Caco-2 (cell line): ENCODE measurements around the gene CHSY3. TPM values are rescaled to one million over a fixed set of nuclear protein-coding genes. Genes with fewer than 3 reads are reported as not detected.

Experiments
- BruUV-seq: library from RNA; stranded (reverse); fragments of 400-500 nt; replicated peaks from 2 replicates; lab custom pipeline; 2021; lab: Mats Ljungman, UMichigan
- CTCF ChIA-PET: fragments of 300-600 bp; sonication (Branson Sonifier 250); formaldehyde crosslinking; loops from one replicate; lab custom pipeline; 2022; ENCODE audit warnings: antibody characterized with exemption; lab: Charles Lee
- POLR2A ChIA-PET: fragments of 300-600 bp; sonication (Branson Sonifier 250); formaldehyde crosslinking; loops from one replicate; lab custom pipeline; 2022; ENCODE audit warnings: antibody characterized with exemption; lab: Charles Lee
- DNase-seq, 2 experiments: peaks; one replicate each; pipeline versions ENCODE4 v3.0.0 to v3.0.0-alpha.2; 2020 to 2022
- H3K27me3 ChIP-seq: replicated peaks from 2 replicates; pipeline ENCODE4 v1.6.0; 2011; ENCODE audit warnings: low read length; ENCODE audit not compliant: control insufficient read depth, insufficient read depth
- H3K36me3 ChIP-seq: 2 replicates; pipeline ENCODE4 v1.5.1; 2011; ENCODE audit warnings: low read length; ENCODE audit not compliant: control insufficient read depth, insufficient read depth
- H3K4me1 ChIP-seq: fragments of 250-450 bp; sonication (Bioruptor Pico); 2 replicates; pipeline ENCODE4 v1.5.1; 2020; ENCODE audit warnings: mild to moderate bottlenecking
- H3K4me3 ChIP-seq: 2 replicates; pipeline ENCODE4 v1.5.1; 2011; ENCODE audit warnings: low read depth, mild to moderate bottlenecking, control low read depth, low read length
- H3K9me3 ChIP-seq: fragments of 250-450 bp; sonication (Bioruptor Pico); 2 replicates; pipeline ENCODE4 v1.5.1; 2020; ENCODE audit warnings: mild to moderate bottlenecking, moderate library complexity
- H3K27ac Mint-ChIP-seq: one replicate; pipeline ENCODE4 v1.8.0; 2022; ENCODE audit warnings: mixed read lengths; ENCODE audit not compliant: unreplicated experiment
- H3K27me3 Mint-ChIP-seq: one replicate; pipeline ENCODE4 v1.8.0; 2022; ENCODE audit warnings: mixed read lengths; ENCODE audit not compliant: insufficient read depth, unreplicated experiment
- H3K36me3 Mint-ChIP-seq: one replicate; pipeline ENCODE4 v1.8.0; 2022; ENCODE audit warnings: mild to moderate bottlenecking, mixed read lengths; ENCODE audit not compliant: insufficient read depth, unreplicated experiment
- H3K4me1 Mint-ChIP-seq: one replicate; pipeline ENCODE4 v1.8.0; 2022; ENCODE audit warnings: low read depth, mixed read lengths; ENCODE audit not compliant: unreplicated experiment
- H3K4me3 Mint-ChIP-seq: one replicate; pipeline ENCODE4 v1.8.0; 2022; ENCODE audit warnings: mild to moderate bottlenecking, moderate library complexity, mixed read lengths; ENCODE audit not compliant: unreplicated experiment
- H3K9me3 Mint-ChIP-seq: one replicate; pipeline ENCODE4 v1.8.0; 2022; ENCODE audit warnings: mixed read lengths; ENCODE audit not compliant: unreplicated experiment
- CTCF ChIP-seq, 2 experiments: fragments of 200-600 bp in 1 of 2; IDR thresholded peaks; 1 replicate in 1 of 2; 2 replicates in 1 of 2; pipeline versions ENCODE4 v1.5.1 to v1.8.0; 2011 to 2022; ENCODE audit warnings: antibody characterized with exemption in 1 of 2, control low read depth in 1 of 2, inconsistent platforms in 1 of 2, low read depth in 1 of 2, low read length in 1 of 2, mild to moderate bottlenecking in 1 of 2, moderate library complexity in 1 of 2; ENCODE audit not compliant: insufficient read depth in 1 of 2, severe bottlenecking in 1 of 2, unreplicated experiment in 1 of 2
- intact Hi-C: fragments of 100-400 bp; cut with micrococcal nuclease; formaldehyde crosslinking; loops from one replicate; pipeline ENCODE4 v1.10.0; 2022; ENCODE audit not compliant: unreplicated experiment
- total RNA-seq: library from RNA; stranded (reverse); gene quantifications from 2 replicates; pipeline ENCODE4 v1.2.3, GENCODE V29; 2022

Gene CHSY3
- total RNA-seq, 1 experiment from 2014 or later: 0.32 TPM

DNA sequence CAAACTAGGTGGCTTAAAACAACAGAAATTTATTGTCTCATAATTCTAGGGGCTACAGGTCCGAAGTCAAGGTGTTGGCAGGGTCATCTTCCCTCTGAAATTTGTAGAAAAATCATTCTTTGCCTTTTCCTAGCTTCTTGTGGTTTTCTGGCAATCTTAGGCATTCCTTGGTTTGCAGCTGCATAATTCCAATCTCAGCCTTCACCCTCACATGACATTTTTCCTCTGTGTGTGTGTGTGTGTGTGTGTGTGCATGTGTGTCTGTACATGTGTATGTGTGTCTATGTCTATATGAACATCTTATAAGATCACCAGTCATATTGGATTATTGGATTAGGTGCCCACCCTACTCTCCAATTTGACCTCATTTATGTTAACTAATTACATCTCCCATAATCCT lies 330.6 kb downstream of the CHSY3 start:
- Mint-ChIP-seq H3K4me3 (no peak overlapping the region), H3K27me3 (no peaks in the 10 kb centered on the region), H3K4me1 (peaks cover 7% of the 10 kb centered on the region), H3K36me3 (no peaks in the 10 kb centered on the region), H3K9me3 (no peaks in the 10 kb centered on the region), H3K27ac (no peak overlapping the region)
- H3K4me1 ChIP-seq: no peaks in the 10 kb centered on the region
- no peaks in the 10 kb centered on the region for H3K27me3 ChIP-seq
- DNase-seq: no peak
- CTCF ChIA-PET: no interaction called here
- H3K36me3 ChIP-seq: no peaks in the 10 kb centered on the region
- no TSS peak for BruUV-seq
- no peak overlapping the region for H3K4me3 ChIP-seq
- intact Hi-C loops: no loop called here
- POLR2A ChIA-PET: no interaction called here
- H3K9me3 ChIP-seq: 0 out of 2 replicates have a peak, but pooled peaks cover 3% of the 10 kb centered on the region
- no peak for TF ChIP-seq CTCF (IDR thresholded peaks at IDR 0.05; ENCODE audit: insufficient read depth in 1 of 2, low read depth in 1 of 2, low read length in 1 of 2, severe bottlenecking in 1 of 2, unreplicated experiment in 1 of 2)

Other genes with a start within 250 kb of the CHSY3 start
- gene MINAR2, start 156.4 kb upstream of the CHSY3 start, total RNA-seq: not detected in 2 replicates